Heart right ventricle (tissue), 16 donors: ENCODE results near the gene KLHDC8A. TPM values are rescaled to one million over a fixed set of nuclear protein-coding genes. Genes with fewer than 3 reads are reported as not detected.

Experiments
- ATAC-seq, 8 donors: fragments of 200-7000 bp; cut with Tn5 transposase; one replicate each; pipeline ENCODE4 v1.9.1; 2020; ENCODE audit warnings: mild to moderate bottlenecking in 8 of 8, moderate library complexity in 8 of 8, moderate number of reproducible peaks in 1 of 8
- DNase-seq, 2 donors: peaks; one replicate each; pipeline ENCODE4 v3.0.0-alpha.2; 2020
- H3K27ac ChIP-seq, 10 donors: fragments of 200-600 bp; sonication (generic) in 2 of 10; one replicate each; pipeline versions ENCODE4 v1.5.0 to v1.8.0; 2020 to 2022; ENCODE audit warnings: mild to moderate bottlenecking in 3 of 10
- H3K27me3 ChIP-seq, 7 donors: fragments of 200-600 bp; one replicate each; pipeline ENCODE4 v1.8.0; 2021 to 2022; ENCODE audit warnings: mild to moderate bottlenecking in 2 of 7
- H3K36me3 ChIP-seq, 9 donors: fragments of 200-600 bp; sonication (generic) in 1 of 9; one replicate each; pipeline versions ENCODE4 v1.5.0 to v1.8.0; 2020 to 2022; ENCODE audit warnings: mild to moderate bottlenecking in 2 of 9
- H3K4me1 ChIP-seq, 9 donors: fragments of 200-600 bp; sonication (generic) in 1 of 9; one replicate each; pipeline versions ENCODE4 v1.5.0 to v1.8.0; 2020 to 2022; ENCODE audit warnings: mild to moderate bottlenecking in 4 of 9
- H3K4me3 ChIP-seq, 10 donors: fragments of 200-600 bp; sonication (generic) in 2 of 10; one replicate each; pipeline versions ENCODE4 v1.5.0 to v1.8.0; 2020 to 2022; ENCODE audit warnings: mild to moderate bottlenecking in 7 of 10, moderate library complexity in 2 of 10
- H3K9me3 ChIP-seq, 11 donors: fragments of 200-600 bp in 10 of 11; sonication (generic) in 2 of 11; one replicate each; pipeline versions ENCODE4 v1.5.0 to v1.8.0; 2013 to 2022; ENCODE audit warnings: mild to moderate bottlenecking in 2 of 11, control low read depth in 1 of 11, moderate library complexity in 1 of 11
- WGBS, 2 donors: extraction: QIAGEN DNeasy Blood & Tissue Kit; methylation state at CpG; one replicate each; pipeline ENCODE4 v1.1.7; 2013; ENCODE audit warnings: inconsistent platforms in 1 of 2; 5-methylcytosine and 5-hydroxymethylcytosine counted together
- intact Hi-C, 10 donors: fragments of 100-400 bp; cut with DNase I; formaldehyde crosslinking; loops; one replicate each; pipeline versions ENCODE4 v1.11.1 to v1.14.2; 2022
- polyA plus RNA-seq, 2 donors: library from polyadenylated mRNA; stranded (reverse); fragments of 200-250 nt; gene quantifications; one replicate each; pipeline ENCODE4 v1.2.3, GENCODE V29; 2013
- total RNA-seq, 10 donors: library from RNA; stranded (reverse); fragmentation: NEBNext Ultra II Directional in 3 of 10; extraction: Animal tissue kit (Norgen Biotek cat#: 25700) in 3 of 10; gene quantifications; one replicate each; pipeline versions ENCODE4 v1.2.1 to v1.2.4, GENCODE V29; 2021 to 2023
- TF ChIP-seq, protein P1 (sequence below), 9 donors: fragments of 200-600 bp; sonication (generic) in 2 of 9; IDR thresholded peaks; one replicate each; pipeline versions ENCODE4 v1.5.0 to v1.8.0; 2021 to 2022; ENCODE audit warnings: antibody characterized with exemption in 9 of 9, mild to moderate bottlenecking in 5 of 9, moderate library complexity in 1 of 9
- donor health status: Arrhythmogenic right ventricular cardiomyopathy.
- donor health status: ischemic (EF 13 %, LVEDD 7.1; RV severe dilation, severe dysfunction).
- donor health status: healthy with polysubstance abuse.
- donor health status: DM: no; HTN: yes; CAD: no.
- donor health status: DM: no; HTN: no; CAD: no.
- donor health status: ischemic (EF 25% LVEDD 6.9; RV normal size, moderate dysfunction).
- donor health status: ischemic (EF 25% LVEDD 5.7; RV mildly dilated, moderate dysfunction).
- donor health status: healthy.
- donor health status: DM: yes; HTN: yes; CAD: no.
- donor health status: Ischemic cardiomyopathy.
- donor health status: ischemic (EF 35%, LVEDD 5.7; RV mildly dilated, moderate dysfunction).
- donor health status: nonischemic (EF 11% LVEDD 7.7; RV severe dilation, severe dysfunction).
- donor health status: DM: yes; HTN: yes; CAD: no.
- donor health status: PGD.
- donor health status: ischemic (EF 29% LVEDD 5.4; RV normal size, mild dysfunction).
- donor health status: nonischemic (EF 23%, LVEDD 6.1; RV moderate dilation, normal function).

The KLHDC8A gene
- total and polyA plus RNA-seq, 12 donors: 0.15 to 0.16 TPM; not detected in 10

GRCh38 chr1:205359771-205360565, 3.2 kb upstream of the KLHDC8A start:
- no peak overlapping the region for H3K4me3 ChIP-seq
- H3K27ac ChIP-seq: no peak overlapping the region
- TF ChIP-seq, protein P1, sequence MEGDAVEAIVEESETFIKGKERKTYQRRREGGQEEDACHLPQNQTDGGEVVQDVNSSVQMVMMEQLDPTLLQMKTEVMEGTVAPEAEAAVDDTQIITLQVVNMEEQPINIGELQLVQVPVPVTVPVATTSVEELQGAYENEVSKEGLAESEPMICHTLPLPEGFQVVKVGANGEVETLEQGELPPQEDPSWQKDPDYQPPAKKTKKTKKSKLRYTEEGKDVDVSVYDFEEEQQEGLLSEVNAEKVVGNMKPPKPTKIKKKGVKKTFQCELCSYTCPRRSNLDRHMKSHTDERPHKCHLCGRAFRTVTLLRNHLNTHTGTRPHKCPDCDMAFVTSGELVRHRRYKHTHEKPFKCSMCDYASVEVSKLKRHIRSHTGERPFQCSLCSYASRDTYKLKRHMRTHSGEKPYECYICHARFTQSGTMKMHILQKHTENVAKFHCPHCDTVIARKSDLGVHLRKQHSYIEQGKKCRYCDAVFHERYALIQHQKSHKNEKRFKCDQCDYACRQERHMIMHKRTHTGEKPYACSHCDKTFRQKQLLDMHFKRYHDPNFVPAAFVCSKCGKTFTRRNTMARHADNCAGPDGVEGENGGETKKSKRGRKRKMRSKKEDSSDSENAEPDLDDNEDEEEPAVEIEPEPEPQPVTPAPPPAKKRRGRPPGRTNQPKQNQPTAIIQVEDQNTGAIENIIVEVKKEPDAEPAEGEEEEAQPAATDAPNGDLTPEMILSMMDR (IDR thresholded peaks at IDR 0.05): no peak
- 61% methylated on average over 11 of the region's 11 CpGs for WGBS, 2 donors
- DNase-seq (no peak), ATAC-seq (peak in 1 of 8 donors; percentile 33)
- peaks cover 0 to 7% (median 0%) of the 10 kb centered on the region in 9 donors for H3K4me1 ChIP-seq
- H3K27me3 ChIP-seq: peaks cover 7 to 33% (median 25%) of the 10 kb centered on the region in 7 donors
- H3K9me3 ChIP-seq: no peaks in the 10 kb centered on the region
- H3K36me3 ChIP-seq: no peaks in the 10 kb centered on the region
- intact Hi-C loops: loop anchor here in 5 of 10 donors (5.0 to 10.0 kb wide), 4 partner anchors 67 to 127 kb away; no protein-coding TSS in a partner anchor

- Histone ChIP-seq H3K9me3 (no peaks in the 10 kb centered on the region), H3K36me3 (no peaks in the 10 kb centered on the region), H3K27me3 (peaks cover 7 to 33% (median 25%) of the 10 kb centered on the region in 7 donors), H3K27ac (no peak overlapping the region), H3K4me3 (no peak overlapping the region), H3K4me1 (peaks cover 0 to 11% (median 0%) of the 10 kb centered on the region in 9 donors)
- DNase-seq (no peak), ATAC-seq (no peak)
- intact Hi-C loops: loop anchor here in 6 of 10 donors (1.0 to 10.0 kb wide), 5 partner anchors 26 to 129 kb away; no protein-coding TSS in a partner anchor
- TF ChIP-seq, protein P1 (IDR thresholded peaks at IDR 0.05): no peak
Observed at GRCh38 chr1:205358579-205358978, 1.9 kb upstream of the KLHDC8A start.

GRCh38 chr1:205357567-205357966, 845 bp upstream of the KLHDC8A start:
- Histone ChIP-seq H3K9me3 (no peaks in the 10 kb centered on the region), H3K27ac (no peak overlapping the region), H3K4me1 (peaks cover 0 to 11% (median 0%) of the 10 kb centered on the region in 9 donors), H3K36me3 (no peaks in the 10 kb centered on the region), H3K27me3 (peaks cover 7 to 33% (median 25%) of the 10 kb centered on the region in 7 donors), H3K4me3 (no peak overlapping the region)
- DNase-seq (no peak), ATAC-seq (no peak)
- WGBS, 2 donors: 87 to 96% methylated on average over 3 of the region's 3 CpGs
- TF ChIP-seq, protein P1 (IDR thresholded peaks at IDR 0.05): no peak
- intact Hi-C loops: loop anchor here in 5 of 10 donors (5.0 to 10.0 kb wide), 4 partner anchors 70 to 130 kb away; no protein-coding TSS in a partner anchor

- TF ChIP-seq, protein P1 (IDR thresholded peaks at IDR 0.05): no peak
- WGBS, 2 donors: 87 to 88% methylated on average over 3 of the region's 3 CpGs
Observed at GRCh38 chr1:205355075-205355453, 1.7 kb downstream of the KLHDC8A start.

More at GRCh38 chr1:205355075-205355453, 1.7 kb downstream of the KLHDC8A start:
- ATAC-seq: no peak
- DNase-seq: no peak
- Histone ChIP-seq H3K27me3 (peaks cover 7 to 27% (median 24%) of the 10 kb centered on the region in 7 donors), H3K36me3 (no peaks in the 10 kb centered on the region), H3K9me3 (no peaks in the 10 kb centered on the region), H3K27ac (no peak overlapping the region), H3K4me3 (no peak overlapping the region), H3K4me1 (peaks cover 0 to 13% (median 0%) of the 10 kb centered on the region in 9 donors)
- intact Hi-C loops: loop anchor here in 6 of 10 donors (2.0 to 10.0 kb wide), 5 partner anchors 72 to 132 kb away; no protein-coding TSS in a partner anchor
